Activated CD4-positive, alpha-beta T cell treated with anti-CD3 and anti-CD28 coated beads for 48 hours (primary cell): ENCODE results near the gene C11orf65.

ENCODE experiments used
- DNase-seq: peaks from one replicate; pipeline ENCODE4 v3.0.0-alpha.2; 2020

C11orf65 gene

DNA sequence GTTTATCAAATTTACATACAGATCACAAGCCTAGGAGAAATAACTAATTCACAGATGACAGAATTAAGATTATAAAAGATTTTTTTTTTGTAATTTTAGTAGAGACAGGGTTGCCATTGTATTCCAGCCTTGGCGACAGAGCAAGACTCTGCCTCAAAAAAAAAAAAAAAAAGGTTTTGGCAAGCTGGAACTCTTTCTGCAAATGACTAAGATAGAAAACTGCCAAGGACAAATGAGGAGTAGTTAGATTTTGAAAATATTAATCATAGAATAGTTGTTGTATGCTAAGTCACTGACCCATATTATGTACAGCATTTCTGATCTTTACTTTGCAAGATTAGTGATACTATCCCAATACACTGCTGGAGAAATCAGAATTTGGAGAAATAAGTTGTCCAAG, 99.2 kb downstream of the C11orf65 start:
- no peak for DNase-seq

DNA sequence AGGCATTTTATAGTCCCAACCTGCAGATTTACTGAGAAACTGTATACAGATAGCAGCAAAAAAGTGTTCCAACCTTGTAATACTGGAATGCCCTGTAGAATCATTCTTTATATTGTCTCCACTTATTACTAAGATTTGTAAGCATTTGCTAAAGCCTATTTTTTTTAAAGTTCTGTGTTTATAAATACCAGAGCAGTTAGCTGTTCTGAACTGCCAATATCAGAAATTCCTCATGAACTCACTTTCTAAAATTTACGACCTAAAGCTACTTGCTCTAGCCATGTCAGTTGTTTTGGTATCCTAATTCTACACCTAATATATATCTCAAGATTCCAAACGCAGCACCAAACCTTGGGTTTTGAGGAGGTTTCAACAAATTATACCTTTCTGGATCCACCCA, 103.2 kb downstream of the C11orf65 start:
- DNase-seq: no peak

DNA sequence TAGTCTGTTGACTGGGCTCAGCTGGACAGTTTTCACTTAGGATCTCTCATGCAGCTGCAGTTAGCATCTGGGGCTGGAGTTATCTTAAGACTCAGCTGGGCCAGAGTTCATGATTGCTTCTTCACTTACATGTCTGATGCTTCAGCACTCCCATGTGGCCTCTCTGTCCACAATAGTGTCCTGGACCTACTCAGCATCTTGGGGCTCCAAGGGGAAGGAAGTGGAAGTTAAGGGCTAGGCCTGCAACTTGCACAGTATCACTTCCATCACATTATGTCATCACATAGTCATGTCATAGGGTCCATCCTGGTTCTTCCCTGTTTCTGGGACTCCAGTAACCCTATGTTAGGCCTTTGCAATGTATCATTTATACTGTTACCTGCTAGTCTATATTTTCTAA, 115.9 kb downstream of the C11orf65 start:
- DNase-seq: no peak

GRCh38 chr11:108346451-108346850, 120.9 kb downstream of the C11orf65 start:
- DNase-seq: no peak

DNA sequence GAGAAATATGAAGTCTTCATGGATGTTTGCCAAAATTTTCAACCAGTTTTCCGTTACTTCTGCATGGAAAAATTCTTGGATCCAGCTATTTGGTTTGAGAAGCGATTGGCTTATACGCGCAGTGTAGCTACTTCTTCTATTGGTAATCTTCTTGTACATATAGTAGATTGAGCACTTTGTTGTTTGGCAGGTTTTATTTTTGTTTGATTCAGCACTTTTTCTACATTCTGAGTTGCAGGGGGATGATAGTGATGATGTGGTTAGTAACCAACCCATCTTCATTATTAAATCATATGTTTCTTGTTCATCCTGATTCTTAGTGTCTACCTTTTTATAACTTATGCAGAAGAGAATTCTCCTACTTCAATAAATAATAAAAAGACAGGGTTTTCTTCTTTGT, 121.6 kb downstream of the C11orf65 start:
- DNase-seq: no peak

DNA sequence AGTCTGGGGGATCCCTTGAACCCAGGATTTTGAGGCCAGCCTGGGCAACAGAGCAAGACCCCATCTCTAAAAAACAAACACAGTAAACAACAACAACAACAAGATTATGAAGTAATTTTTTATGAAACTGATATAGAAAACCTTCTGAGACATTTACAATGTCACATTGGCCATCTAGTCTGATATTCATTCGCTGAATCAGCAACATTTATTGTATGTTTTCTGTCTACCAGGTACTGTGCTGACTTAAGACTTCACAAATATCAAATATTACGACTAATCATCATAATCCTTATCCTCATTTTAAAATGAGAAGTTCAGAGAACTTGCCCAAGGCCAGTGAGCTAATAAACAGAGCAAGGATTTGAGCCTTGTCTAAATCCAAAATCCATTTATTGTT, 123.6 kb downstream of the C11orf65 start:
- DNase-seq: no peak

- DNase-seq: no peak
Observed at GRCh38 chr11:108341654-108342053, 125.7 kb downstream of the C11orf65 start.

GRCh38 chr11:108340973-108341372, 126.4 kb downstream of the C11orf65 start:
- DNase-seq: no peak

- no peak for DNase-seq
Observed at GRCh38 chr11:108338750-108339149, 128.6 kb downstream of the C11orf65 start.

DNA sequence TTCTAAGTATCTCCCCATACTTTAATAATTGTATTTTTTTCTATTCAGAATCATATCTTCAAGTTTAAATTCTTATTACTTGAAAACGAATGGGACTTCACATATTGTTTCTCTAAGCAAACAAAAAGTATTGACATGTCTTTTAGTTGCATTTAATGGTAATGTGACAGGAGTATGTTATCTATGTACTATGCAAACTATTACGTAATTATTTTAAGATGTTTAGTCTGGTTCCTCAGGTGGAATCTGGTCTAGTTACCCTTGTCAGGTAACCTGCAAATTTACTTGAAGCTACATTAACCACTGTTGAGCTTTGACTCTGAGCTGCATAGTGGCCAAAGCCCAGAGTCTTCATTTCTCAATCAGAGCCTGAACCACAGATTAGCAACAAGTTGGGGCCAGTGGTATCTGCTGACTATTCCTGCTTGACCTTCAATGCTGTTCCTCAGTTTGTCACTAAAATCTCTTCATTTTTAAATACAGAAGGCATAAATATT, 133.9 kb downstream of the C11orf65 start:
- DNase-seq: no peak
